ENCODE results near the gene PLCD1. TPM values are rescaled to one million over a fixed set of nuclear protein-coding genes. Genes with fewer than 3 reads are reported as not detected.
A peak's percentile ranks its signal among the peaks of the same experiment; 100 is the strongest.

The PLCD1 gene
- total and polyA plus RNA-seq, 2 of the 13 experiments (the other 11 are each of a cell fraction or from before 2014, with no cell fraction given) = 10.1 to 12.4 TPM

DNA sequence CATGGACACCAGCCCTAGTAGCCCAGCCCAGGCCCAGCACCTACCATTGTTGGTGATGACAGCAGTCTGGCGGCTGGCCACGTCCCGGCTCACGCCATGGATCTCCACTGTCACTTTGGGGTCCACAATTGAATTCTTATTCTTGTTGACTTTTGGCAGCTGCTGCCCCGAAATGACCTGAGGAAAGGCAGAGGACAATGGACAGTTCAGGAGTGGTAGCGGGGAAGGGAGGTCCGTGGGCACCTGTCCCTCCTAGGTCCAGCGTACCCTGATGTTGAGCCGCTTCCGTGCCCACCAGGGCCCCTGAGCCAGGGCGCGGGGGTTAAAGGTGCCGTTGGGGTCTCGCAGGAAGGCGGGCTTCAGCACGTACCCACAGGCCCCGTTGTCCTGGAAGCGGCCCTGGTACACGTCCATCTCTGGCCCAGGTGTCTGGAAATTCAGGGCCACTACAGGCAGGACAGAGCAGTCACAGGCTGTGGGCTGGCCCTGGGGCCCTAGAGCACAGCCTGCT lies 21.2 kb downstream of the PLCD1 start:
- FAIRE-seq = no peak
- no peak for TF ChIP-seq SMAD3 (CRISPR knock-in tag; IDR thresholded peaks at IDR 0.05)
- TF ChIP-seq GFI1 (CRISPR knock-in tag; IDR thresholded peaks at IDR 0.05; ENCODE audit: borderline replicate concordance) = no peak
- no peak for TF ChIP-seq ZNF660 (CRISPR knock-in tag; IDR thresholded peaks at IDR 0.05; ENCODE audit: borderline replicate concordance, low read depth)
- TF ChIP-seq EHMT2 (IDR thresholded peaks at IDR 0.05; ENCODE audit: borderline replicate concordance, low read depth, low read length) = no peak
- no peak for TF ChIP-seq ZZZ3 (CRISPR knock-in tag; IDR thresholded peaks at IDR 0.05; ENCODE audit: borderline replicate concordance)
- no peak for TF ChIP-seq ZNF790 (CRISPR knock-in tag; IDR thresholded peaks at IDR 0.05; ENCODE audit: borderline replicate concordance)
- TF ChIP-seq CTCF (CRISPR knock-in tag; IDR thresholded peaks at IDR 0.05) = no peak
- TF ChIP-seq ZNF766 (CRISPR knock-in tag; IDR thresholded peaks at IDR 0.05; ENCODE audit: borderline replicate concordance) = no peak
- no peak for TF ChIP-seq REL (CRISPR knock-in tag; conservative IDR thresholded peaks at IDR 0.05)
- TF ChIP-seq ZNF687 (CRISPR knock-in tag; IDR thresholded peaks at IDR 0.05) = 0 out of 2 replicates have a peak, but pooled peaks have one; percentile 10
- TF ChIP-seq, protein P1, sequence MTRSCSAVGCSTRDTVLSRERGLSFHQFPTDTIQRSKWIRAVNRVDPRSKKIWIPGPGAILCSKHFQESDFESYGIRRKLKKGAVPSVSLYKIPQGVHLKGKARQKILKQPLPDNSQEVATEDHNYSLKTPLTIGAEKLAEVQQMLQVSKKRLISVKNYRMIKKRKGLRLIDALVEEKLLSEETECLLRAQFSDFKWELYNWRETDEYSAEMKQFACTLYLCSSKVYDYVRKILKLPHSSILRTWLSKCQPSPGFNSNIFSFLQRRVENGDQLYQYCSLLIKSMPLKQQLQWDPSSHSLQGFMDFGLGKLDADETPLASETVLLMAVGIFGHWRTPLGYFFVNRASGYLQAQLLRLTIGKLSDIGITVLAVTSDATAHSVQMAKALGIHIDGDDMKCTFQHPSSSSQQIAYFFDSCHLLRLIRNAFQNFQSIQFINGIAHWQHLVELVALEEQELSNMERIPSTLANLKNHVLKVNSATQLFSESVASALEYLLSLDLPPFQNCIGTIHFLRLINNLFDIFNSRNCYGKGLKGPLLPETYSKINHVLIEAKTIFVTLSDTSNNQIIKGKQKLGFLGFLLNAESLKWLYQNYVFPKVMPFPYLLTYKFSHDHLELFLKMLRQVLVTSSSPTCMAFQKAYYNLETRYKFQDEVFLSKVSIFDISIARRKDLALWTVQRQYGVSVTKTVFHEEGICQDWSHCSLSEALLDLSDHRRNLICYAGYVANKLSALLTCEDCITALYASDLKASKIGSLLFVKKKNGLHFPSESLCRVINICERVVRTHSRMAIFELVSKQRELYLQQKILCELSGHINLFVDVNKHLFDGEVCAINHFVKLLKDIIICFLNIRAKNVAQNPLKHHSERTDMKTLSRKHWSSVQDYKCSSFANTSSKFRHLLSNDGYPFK (CRISPR knock-in tag; IDR thresholded peaks at IDR 0.05; ENCODE audit: borderline replicate concordance) = no peak
- no peak for TF ChIP-seq ISX (CRISPR knock-in tag; conservative IDR thresholded peaks at IDR 0.05)
- TF ChIP-seq POLR2A (IDR thresholded peaks at IDR 0.05; ENCODE audit: insufficient read depth in 1 of 2, low read depth in 2 of 2, low read length in 2 of 2) = no peak
- peak; percentile 40 for TF ChIP-seq AGO2 (optimal IDR thresholded peaks at IDR 0.05; ENCODE audit: low read depth, low read length)
- TF ChIP-seq, protein P2, sequence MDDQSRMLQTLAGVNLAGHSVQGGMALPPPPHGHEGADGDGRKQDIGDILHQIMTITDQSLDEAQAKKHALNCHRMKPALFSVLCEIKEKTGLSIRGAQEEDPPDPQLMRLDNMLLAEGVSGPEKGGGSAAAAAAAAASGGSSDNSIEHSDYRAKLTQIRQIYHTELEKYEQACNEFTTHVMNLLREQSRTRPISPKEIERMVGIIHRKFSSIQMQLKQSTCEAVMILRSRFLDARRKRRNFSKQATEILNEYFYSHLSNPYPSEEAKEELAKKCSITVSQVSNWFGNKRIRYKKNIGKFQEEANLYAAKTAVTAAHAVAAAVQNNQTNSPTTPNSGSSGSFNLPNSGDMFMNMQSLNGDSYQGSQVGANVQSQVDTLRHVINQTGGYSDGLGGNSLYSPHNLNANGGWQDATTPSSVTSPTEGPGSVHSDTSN (CRISPR knock-in tag; IDR thresholded peaks at IDR 0.05; ENCODE audit: borderline replicate concordance) = no peak

More for the DNA sequence above, 21.2 kb downstream of the PLCD1 start:
- no TSS peak for BruUV-seq (replicated peaks)
- H4K20me1 ChIP-seq (ENCODE audit: insufficient read depth, low read length) = no peaks in the 10 kb centered on the region
- H2AFZ ChIP-seq (ENCODE audit: low read length) = no peak overlapping the region
- no peak overlapping the region for H3K27ac ChIP-seq (ENCODE audit: extremely low read length, insufficient read depth, low read length)
- no peak overlapping the region for H3K4me3 ChIP-seq (replicated peaks in 1 of 3; ENCODE audit: insufficient read depth in 1 of 3, low read depth in 2 of 3, low read length in 3 of 3)
- H3K9me3 ChIP-seq (ENCODE audit: low read length) = no peaks in the 10 kb centered on the region
- ATAC-seq (no peak), DNase-seq (ENCODE audit: low spot score) (no peak)
- H3K4me1 ChIP-seq (ENCODE audit: insufficient read depth, low read length) = peaks cover 30% of the 10 kb centered on the region
- POLR2A ChIA-PET = no interaction called here
- CTCF ChIA-PET (ENCODE audit: low intra/inter-chr PET ratio, low total read pairs) = no interaction called here
- no peaks in the 10 kb centered on the region; a peak in 2 of 5 replicates for H3K36me3 ChIP-seq (replicated peaks in 1 of 2; ENCODE audit: control insufficient read depth in 1 of 2, insufficient read depth in 2 of 2, low read length in 2 of 2)
- no peaks in the 10 kb centered on the region; a peak in 1 of 5 replicates for H3K27me3 ChIP-seq (ENCODE audit: control insufficient read depth in 1 of 2, insufficient read depth in 2 of 2, low read length in 2 of 2)
- no peak overlapping the region for H3K4me2 ChIP-seq (ENCODE audit: low read depth, low read length)
- intact Hi-C loops (cut with micrococcal nuclease; ENCODE audit: unreplicated experiment) (no loop called here), in situ Hi-C loops (cut with HindIII; ENCODE audit: extremely low pct_ligation_motif_present, low pct_unique_long_range_greater_than_20kb) (no loop called here)
- WGBS (ENCODE audit: low lambda C conversion rate) = 100% methylated on average over 9 of the region's 19 CpGs
- H3K79me2 ChIP-seq (ENCODE audit: insufficient read depth, low read length) = no peaks in the 10 kb centered on the region
- no peak overlapping the region for H3K9ac ChIP-seq (ENCODE audit: insufficient read depth, low read depth, low read length)

All from HepG2 (cell line).